Right ventricle myocardium superior (tissue), 1 donor: ENCODE results near the gene LBR. TPM values are rescaled to one million over a fixed set of nuclear protein-coding genes. Genes with fewer than 3 reads are reported as not detected.
A peak's percentile ranks its signal among the peaks of the same experiment; 100 is the strongest.
"Not testable (repeated sequence)": the region's sequence is repeated elsewhere in the genome, so short reads cannot be mapped to it uniquely, and the experiment has no call there.

ENCODE experiments used
- ATAC-seq: fragments of 200-7000 bp; cut with Tn5 transposase; one replicate; pipeline ENCODE4 v1.9.1; 2020; ENCODE audit warnings: mild to moderate bottlenecking; ENCODE audit not compliant: poor library complexity
- DNase-seq: peaks from one replicate; pipeline ENCODE4 v3.0.0-alpha.2; 2020
- intact Hi-C: fragments of 100-400 bp; cut with DNase I; formaldehyde crosslinking; loops from one replicate; pipeline ENCODE4 v1.11.2; 2022
- long read RNA-seq: library from polyadenylated mRNA; unstranded; transcript quantifications from one replicate; pipeline ENCODE4 v2.0.0, GENCODE V29; 2021
- total RNA-seq: library from RNA; stranded (reverse); fragmentation: NEBNext Ultra II Directional; extraction: Animal tissue kit (Norgen Biotek cat#: 25700); gene quantifications from one replicate; pipeline ENCODE4 v1.2.1, GENCODE V29; 2021
- donor health status: DM: no; HTN: yes; CAD: no; lungs with severe emphysema.

The LBR gene
- total RNA-seq = 11.7 TPM
- long read RNA-seq, transcript LBR-201 (14 exons, 3,745 nt) = major isoform, 12 of 14 reads
- long read RNA-seq, partial matches to known transcripts = 0 of 14 reads
- long read RNA-seq, other reads (novel, unspliced or antisense) = 1 of 14 reads

DNA sequence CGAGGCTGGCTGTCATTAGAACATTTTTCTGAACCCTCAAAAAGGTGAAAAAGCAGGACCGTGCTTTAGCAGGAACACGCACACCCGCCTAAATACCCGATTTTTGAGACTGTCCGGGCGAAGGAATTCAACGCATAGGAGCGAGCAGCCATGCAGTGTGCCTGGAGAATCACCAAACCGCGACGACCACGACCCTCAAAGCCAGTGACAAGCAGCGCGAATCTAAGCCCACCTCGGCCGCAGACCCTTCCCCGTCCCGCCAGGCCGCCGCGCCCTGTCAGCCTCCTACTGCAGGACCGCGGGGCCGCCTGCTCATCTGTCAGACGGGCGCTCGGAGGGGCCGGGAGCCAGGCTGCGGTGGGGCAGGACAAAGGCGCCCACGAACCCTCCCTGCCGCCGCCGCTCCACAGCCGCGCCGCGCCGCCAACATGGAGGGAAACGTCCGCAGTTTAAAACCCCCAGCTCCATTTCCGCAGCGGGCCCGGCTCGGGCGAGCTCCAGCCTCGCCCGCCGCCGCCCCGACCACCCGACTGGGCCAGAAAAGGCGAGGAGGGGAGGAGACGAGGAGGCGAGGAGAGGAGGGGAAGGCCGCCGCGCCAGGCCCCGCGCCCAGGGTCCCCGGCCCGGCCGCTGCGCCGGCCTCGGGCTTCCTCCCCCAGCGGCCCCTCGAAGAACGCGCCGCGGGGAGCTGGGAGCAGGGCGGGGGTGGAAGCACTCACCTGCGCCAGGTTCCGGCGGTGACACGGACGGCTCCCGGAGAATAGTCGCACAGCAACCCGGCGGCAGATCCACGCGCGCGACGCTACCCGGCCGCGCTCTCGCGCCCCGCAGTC lies at the start of gene LBR:
Gene LBR, minus strand, starts transcription at position 804 of the 833 bp plus-strand sequence. CDS start 3,963 bp downstream, outside the sequence.
- DNase-seq = peak; percentile 70
- intact Hi-C loops = no loop called here
- peak; percentile 42 for ATAC-seq

DNA sequence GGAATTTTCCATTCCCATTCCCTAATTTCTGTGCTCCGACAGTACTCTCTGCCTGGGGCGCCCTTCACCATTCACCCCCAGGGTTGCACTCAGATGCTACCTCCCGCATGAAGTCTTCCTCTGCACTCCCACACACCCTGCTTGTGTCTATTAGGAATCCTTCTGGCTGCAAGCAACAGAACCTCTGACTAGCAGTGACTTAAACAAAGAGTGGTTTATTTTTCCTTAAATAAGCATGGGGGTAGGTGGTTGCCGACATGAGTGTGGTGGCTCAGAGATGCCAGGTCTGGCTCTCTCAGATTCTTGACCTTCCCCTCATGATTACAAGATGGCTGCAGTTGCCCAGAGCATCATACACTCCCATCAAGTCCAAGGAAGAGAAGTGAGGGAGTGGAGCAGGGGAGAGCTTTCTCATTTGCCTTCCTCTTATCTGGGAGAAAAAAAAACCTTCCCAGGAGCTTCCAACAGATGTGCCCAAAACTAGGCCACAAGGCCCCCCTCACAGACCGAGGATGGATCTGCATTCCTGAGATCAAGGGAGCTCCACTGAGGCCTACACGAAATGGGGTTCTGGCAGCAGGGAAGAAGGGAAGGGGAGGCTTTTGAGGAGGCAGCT lies 49.6 kb upstream of the LBR start:
- no peak for DNase-seq
- intact Hi-C loops = loop anchor here (5.0 kb wide), 1 partner anchor 295 kb away; no protein-coding TSS in a partner anchor

DNA sequence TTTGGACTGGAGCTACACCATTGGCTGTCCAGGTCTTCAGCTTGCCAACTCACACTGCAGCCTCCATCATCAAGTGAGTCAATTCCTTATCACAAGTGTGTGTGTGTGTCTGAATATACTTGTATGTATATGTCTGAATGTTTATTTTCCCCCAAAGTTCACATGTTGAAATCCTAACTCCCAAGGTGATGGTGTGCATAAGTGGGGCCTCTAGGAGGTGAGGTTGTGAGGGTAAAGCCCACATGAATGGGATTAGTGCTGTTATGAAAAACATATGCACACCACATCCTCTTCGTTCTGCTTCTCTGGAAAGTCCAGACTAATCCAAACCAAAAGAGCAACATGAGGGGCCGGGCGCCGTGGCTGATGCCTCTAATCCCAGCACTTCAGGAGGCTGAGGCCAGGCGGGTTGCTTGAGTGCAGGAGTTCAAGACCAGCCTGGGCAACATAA lies 48.7 kb upstream of the LBR start:
- ATAC-seq = no peak
- intact Hi-C loops = loop anchor here (5.0 kb wide), 1 partner anchor 296 kb away; no protein-coding TSS in a partner anchor
- DNase-seq = no peak

More for the DNA sequence above, 49.6 kb upstream of the LBR start:
- no peak for ATAC-seq

DNA sequence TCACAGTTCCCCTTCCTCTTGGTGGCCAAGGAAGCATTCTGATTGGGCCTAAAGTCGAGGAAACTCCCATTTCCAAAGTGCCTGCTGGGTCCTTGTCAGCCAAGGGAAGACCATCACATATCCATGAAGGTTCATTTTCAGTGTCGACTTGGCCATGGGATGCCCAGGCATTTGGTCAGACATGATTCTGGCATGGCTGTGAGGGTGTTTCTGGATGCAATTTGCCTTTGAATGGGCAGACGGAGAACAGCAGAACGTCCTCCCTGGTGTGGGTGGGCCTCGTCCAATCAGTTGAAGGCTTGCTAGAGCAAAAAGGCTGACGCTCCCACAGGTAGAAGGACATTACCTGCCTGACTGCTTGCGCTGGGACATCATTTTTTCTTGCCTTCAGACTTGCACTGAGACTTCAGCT lies 48.3 kb upstream of the LBR start:
- intact Hi-C loops = loop anchor here (5.0 kb wide), 1 partner anchor 296 kb away; no protein-coding TSS in a partner anchor
- ATAC-seq (no peak), DNase-seq (no peak)

- ATAC-seq (peak; percentile 94), DNase-seq (peak; percentile 79)
- intact Hi-C loops = loop anchor here (2.0 to 5.0 kb wide), 3 partner anchors 297 to 502 kb away; no protein-coding TSS in a partner anchor
Measured at GRCh38 chr1:225474986-225475820, 47.4 kb upstream of the LBR start.

DNA sequence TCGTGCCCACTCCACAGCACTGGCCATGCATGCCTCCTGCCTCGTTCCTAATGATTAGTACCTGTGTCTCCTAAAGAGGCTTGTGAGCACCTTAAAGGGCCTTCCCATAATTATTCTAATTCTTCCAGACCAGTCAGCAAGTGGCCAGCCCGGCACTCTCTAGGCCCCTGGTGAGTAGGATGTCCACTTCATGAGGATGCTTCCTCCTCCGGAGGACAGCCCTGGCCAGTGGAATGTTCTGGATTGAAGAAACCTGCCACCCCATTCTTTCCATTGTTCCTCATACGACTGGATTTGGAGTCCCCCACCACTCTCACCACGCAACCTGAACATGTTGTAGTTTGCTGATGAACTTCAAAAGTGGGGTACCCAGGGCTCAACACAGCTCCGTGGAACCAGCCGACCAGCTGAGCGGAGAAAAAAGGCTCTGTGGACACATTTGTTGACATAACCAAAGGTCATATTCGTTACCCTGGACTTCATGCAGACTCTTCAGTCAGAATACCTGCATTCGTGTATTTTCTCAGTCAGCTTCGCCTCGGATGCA lies 46.7 kb upstream of the LBR start:
- intact Hi-C loops = loop anchor here (2.0 kb wide), 2 partner anchors 436 to 502 kb away; no protein-coding TSS in a partner anchor
- no peak for DNase-seq
- no peak for ATAC-seq

GRCh38 chr1:225473676-225474438 lies 46.0 kb upstream of the LBR start:
- not testable (repeated sequence) for DNase-seq, ATAC-seq
- intact Hi-C loops = loop anchor here (2.0 kb wide), 2 partner anchors 437 to 503 kb away; no protein-coding TSS in a partner anchor

- ATAC-seq, DNase-seq, intact Hi-C loops: not testable (repeated sequence)
Measured at GRCh38 chr1:225473266-225473665, 45.4 kb upstream of the LBR start.

DNA sequence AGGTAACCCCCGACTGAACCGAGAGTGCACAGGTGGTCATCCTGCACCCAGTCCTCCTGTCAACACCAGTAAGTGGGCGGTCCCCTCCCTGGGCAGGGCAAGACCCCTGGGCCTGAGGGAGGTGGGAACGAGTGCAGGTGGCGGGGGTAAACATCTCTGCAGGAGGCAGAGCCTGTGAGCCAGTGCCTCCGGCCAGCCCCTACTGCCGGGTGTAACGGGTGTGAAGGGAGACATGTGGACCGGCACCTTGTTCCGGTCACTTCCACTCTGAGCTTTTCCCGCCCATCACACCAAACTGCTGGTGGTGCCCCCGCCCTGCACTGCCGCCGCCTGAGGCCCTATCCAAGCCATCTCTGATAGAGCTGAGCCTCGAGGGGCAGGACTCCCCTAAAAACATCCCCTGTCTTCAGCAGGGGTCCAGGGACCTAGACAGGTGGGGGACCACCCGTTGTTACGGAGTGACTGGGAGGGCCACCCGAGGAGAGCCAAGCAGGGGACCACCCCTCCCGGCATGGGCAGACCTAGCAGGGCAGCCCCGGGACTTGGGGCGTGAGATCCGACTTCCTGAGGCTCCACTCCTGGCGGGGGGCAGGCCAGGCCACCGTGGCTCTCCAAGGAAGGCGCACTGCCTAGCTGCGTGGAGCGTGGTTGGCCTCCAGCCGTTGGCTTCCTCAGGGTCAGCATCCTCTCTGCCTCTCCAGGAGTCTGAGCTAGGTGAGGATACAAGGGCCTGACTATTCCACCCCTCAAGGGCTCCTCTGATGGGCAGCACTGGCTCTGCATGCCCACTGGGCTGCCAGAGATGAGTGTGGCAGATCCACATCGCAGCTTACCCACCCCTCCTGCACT lies 43.8 kb upstream of the LBR start:
- ATAC-seq (no peak), DNase-seq (peak; percentile 36)
- intact Hi-C loops = no loop called here

- intact Hi-C loops = no loop called here
- ATAC-seq (no peak), DNase-seq (peak; percentile 8)
Measured at GRCh38 chr1:225471109-225471452, 43.2 kb upstream of the LBR start.

DNA sequence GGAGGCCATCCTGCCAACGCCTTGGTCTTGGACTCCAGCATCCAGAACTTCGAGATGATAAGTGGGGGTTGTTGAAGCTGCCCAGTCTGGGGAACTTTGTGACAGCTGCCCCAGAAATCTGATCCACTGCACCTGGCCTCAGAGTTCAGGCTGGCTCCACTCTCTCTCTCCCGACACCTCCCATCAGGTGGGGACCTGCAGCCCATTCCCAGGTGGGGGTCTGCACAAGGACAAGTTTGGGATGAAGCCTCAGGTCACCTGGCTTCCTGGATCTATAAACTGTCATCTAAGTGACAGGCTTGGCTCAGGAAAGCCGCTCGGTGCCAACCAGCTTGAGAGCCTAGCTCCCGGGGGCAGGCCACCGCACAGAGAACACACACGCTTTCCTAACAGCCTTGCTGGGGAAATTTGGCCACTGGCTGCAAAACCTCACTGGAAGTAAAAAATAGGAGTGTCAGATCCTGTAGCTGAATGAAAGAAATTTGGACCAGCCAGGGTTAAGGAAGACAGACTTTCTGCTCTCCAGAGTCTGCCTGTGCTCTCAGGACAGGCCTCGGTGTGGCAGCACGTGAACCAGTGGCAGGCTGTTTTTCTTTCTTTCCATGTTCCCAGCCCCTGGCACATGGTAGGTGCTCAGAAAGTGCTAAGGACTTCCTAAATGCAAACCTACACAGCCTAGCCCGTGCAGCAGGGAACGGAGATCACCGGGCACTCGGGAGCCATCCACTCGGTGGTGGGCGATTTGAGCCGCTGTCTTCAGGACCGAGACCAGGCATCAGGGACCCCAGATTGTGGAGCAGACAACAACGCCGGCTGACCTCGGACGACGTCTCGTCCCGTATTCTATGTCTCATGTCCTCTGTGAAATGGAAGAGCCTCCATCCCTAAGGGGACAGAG lies 42.6 kb upstream of the LBR start:
- ATAC-seq (no peak), DNase-seq (peak; percentile 40)
- intact Hi-C loops = no loop called here

DNA sequence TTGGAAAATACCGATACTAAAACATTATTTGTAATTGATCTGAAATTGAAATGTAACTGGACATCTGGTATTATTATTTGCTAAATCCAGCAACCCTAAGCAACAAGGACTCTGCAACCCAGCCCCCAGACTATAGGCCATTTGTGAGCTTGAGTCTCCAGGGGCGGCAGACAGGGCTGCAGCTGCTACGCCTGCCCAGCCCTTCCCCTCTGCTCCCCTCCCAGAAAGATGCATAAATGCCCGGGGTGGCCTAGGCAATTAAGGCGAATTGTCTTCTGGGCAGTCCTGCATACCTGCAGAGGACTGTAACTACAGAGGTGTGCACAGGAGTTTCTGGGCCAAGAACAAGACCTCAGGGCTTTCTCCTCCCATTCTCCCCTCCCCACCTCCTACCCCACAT lies 41.2 kb upstream of the LBR start:
- intact Hi-C loops = no loop called here
- ATAC-seq (no peak), DNase-seq (peak; percentile 19)

- ATAC-seq (no peak), DNase-seq (peak; percentile 22)
Measured at GRCh38 chr1:225468270-225469020, 40.6 kb upstream of the LBR start.

DNA sequence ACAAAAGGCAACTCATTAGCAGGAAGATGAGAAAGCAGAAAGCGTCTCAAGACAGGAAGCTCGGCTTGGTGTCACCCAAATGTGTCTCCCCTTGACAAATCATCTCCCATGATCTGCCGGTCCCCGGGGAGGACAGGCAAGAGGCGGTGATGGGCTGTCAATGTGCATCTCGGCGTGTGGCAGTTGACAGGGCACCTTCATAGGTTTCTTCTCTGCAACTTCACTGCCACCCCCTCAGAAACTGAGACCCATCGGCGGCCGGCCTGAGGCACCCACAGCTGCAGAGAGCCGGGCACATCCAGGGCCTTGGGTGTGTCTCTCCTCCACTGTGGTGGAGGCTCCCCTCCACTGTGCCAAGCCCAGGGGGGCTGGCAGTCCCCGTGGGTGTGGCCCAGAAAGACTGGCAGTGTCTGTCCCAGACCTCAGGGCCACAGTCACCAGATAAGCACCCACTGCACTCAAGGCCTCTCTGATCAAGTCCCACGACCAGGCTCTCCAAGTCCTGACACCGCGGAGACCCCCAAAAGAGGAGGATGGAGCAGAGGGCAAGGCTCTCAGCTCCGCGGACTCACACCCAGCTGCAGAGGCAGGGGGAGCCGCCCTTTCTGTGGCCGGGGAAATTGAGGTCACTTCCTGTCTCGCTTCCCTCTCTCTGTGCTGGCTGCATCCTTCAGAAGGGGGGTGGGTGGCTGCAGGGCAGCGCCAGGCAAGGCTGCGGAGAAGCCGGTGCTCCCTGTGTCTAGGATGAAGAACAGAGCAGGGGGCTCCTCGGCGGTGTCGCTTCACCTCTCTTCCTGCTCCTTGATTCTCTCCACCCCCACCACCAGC lies 39.6 kb upstream of the LBR start:
- ATAC-seq (peak; percentile 83), DNase-seq (peak; percentile 84)
- intact Hi-C loops = no loop called here

More at GRCh38 chr1:225468270-225469020, 40.6 kb upstream of the LBR start:
- intact Hi-C loops = no loop called here
